Stimulated activated CD4-positive, alpha-beta T cell treated with anti-CD3 and anti-CD28 coated beads, TNF-alpha, amount 100 ng/mL, for 1 hour (primary cell): Measurements from ENCODE around the gene OVOL2.

ENCODE experiments used
- DNase-seq, 3 donors: peaks; one replicate each; pipeline ENCODE4 v3.0.0-alpha.2; 2020; ENCODE audit warnings: low read depth in 3 of 3, low spot score in 1 of 3

The OVOL2 gene

GRCh38 chr20:18016772-18017171, 40.9 kb downstream of the OVOL2 start:
- no peak for DNase-seq

GRCh38 chr20:18014411-18014810, 43.3 kb downstream of the OVOL2 start:
- DNase-seq, result no peak

GRCh38 chr20:18012901-18013300, 44.8 kb downstream of the OVOL2 start:
- DNase-seq, result no peak

- DNase-seq, result no peak
These were observed 45.6 kb downstream of the OVOL2 start for GRCh38 chr20:18011951-18012645.

- DNase-seq, result no peak
These were observed 46.2 kb downstream of the OVOL2 start for GRCh38 chr20:18011482-18011881.

- DNase-seq, result no peak
These were observed 48.6 kb downstream of the OVOL2 start for GRCh38 chr20:18009116-18009515.

- no peak for DNase-seq
These were observed 50.0 kb downstream of the OVOL2 start for GRCh38 chr20:18007534-18008292.

GRCh38 chr20:18006684-18007083, 51.0 kb downstream of the OVOL2 start:
- no peak for DNase-seq

- no peak for DNase-seq
These were observed 51.7 kb downstream of the OVOL2 start for GRCh38 chr20:18005990-18006364.

- DNase-seq, result no peak
These were observed 52.3 kb downstream of the OVOL2 start for GRCh38 chr20:18005170-18005989.

- DNase-seq, result no peak
These were observed 53.2 kb downstream of the OVOL2 start for GRCh38 chr20:18004384-18005031.

GRCh38 chr20:18003897-18004296, 53.8 kb downstream of the OVOL2 start:
- DNase-seq, result no peak

- no peak for DNase-seq
These were observed 56.4 kb downstream of the OVOL2 start for GRCh38 chr20:18001131-18001921.

GRCh38 chr20:17999566-17999965, 58.1 kb downstream of the OVOL2 start:
- no peak for DNase-seq

GRCh38 chr20:17998446-17998845, 59.3 kb downstream of the OVOL2 start:
- DNase-seq, result no peak

- DNase-seq, result peak in 2 of 3 donors; percentile 5 to 21
These were observed 61.5 kb downstream of the OVOL2 start for GRCh38 chr20:17995967-17996819.

GRCh38 chr20:17993546-17993945, 64.2 kb downstream of the OVOL2 start:
- DNase-seq, result no peak

- DNase-seq, result no peak
These were observed 64.7 kb downstream of the OVOL2 start for GRCh38 chr20:17992847-17993513.

- no peak for DNase-seq
These were observed 65.5 kb downstream of the OVOL2 start for GRCh38 chr20:17992224-17992637.
